Upper lobe of right lung (tissue), 1 donor: ENCODE measurements around the gene C12orf42. TPM values are rescaled to one million over a fixed set of nuclear protein-coding genes. Genes with fewer than 3 reads are reported as not detected.
"Not testable (repeated sequence)": the region's sequence is repeated elsewhere in the genome, so short reads cannot be mapped to it uniquely, and the experiment has no call there.

Source experiments
- ATAC-seq: fragments of 200-7000 bp; cut with Tn5 transposase; one replicate; pipeline ENCODE4 v1.9.1; 2020; ENCODE audit warnings: mild to moderate bottlenecking, moderate library complexity
- DNase-seq: peaks from one replicate; pipeline ENCODE4 v3.0.0-alpha.2; 2020
- H3K27ac ChIP-seq: fragments of 200-600 bp; one replicate; pipeline ENCODE4 v1.8.0; 2022
- H3K27me3 ChIP-seq: fragments of 200-600 bp; one replicate; pipeline ENCODE4 v1.8.0; 2022; ENCODE audit warnings: mild to moderate bottlenecking
- H3K36me3 ChIP-seq: fragments of 200-600 bp; one replicate; pipeline ENCODE4 v1.8.0; 2022
- H3K4me1 ChIP-seq: fragments of 200-600 bp; one replicate; pipeline ENCODE4 v1.8.0; 2022
- H3K4me3 ChIP-seq: fragments of 200-600 bp; one replicate; pipeline ENCODE4 v1.8.0; 2022; ENCODE audit warnings: mild to moderate bottlenecking
- H3K9me3 ChIP-seq: fragments of 200-600 bp; one replicate; pipeline ENCODE4 v1.8.0; 2022
- intact Hi-C: fragments of 100-400 bp; cut with DNase I; formaldehyde crosslinking; loops from one replicate; pipeline ENCODE4 v1.11.0; 2022
- total RNA-seq: library from RNA; stranded (reverse); fragmentation: NEBNext Ultra II Directional; extraction: Animal tissue kit (Norgen Biotek cat#: 25700); gene quantifications from one replicate; pipeline ENCODE4 v1.2.1, GENCODE V29; 2021
- TF ChIP-seq, protein P1 (sequence below): fragments of 200-600 bp; IDR thresholded peaks from one replicate; pipeline ENCODE4 v1.8.0; 2022; ENCODE audit warnings: antibody characterized with exemption
- donor health status: DM: no; HTN: yes; CAD: no; lungs with severe emphysema.

The C12orf42 gene
- total RNA-seq, 1 donor from 2014 or later: not detected

DNA sequence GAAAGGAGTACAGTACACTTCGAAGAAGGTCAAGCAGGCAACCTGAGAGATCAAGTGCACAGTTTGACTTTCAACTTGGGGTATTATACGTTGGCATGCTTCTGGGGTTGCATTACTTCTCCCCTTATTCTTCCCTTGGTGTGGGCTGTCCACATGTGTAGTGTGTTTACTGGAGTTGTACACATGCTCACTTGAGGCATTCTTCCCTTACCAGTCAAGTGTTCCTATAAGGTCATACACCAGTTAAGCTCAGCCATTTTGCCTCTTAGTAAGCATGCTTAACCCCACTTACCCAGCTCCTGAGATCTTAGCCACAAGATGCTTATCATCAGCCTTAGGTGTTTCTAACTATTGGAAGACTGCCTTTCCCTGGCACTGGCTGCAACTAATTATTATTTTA is 63.8 kb downstream of the C12orf42 start:
- no peak overlapping the region for H3K4me3 ChIP-seq
- H3K36me3 ChIP-seq: no peaks in the 10 kb centered on the region
- TF ChIP-seq, protein P1, sequence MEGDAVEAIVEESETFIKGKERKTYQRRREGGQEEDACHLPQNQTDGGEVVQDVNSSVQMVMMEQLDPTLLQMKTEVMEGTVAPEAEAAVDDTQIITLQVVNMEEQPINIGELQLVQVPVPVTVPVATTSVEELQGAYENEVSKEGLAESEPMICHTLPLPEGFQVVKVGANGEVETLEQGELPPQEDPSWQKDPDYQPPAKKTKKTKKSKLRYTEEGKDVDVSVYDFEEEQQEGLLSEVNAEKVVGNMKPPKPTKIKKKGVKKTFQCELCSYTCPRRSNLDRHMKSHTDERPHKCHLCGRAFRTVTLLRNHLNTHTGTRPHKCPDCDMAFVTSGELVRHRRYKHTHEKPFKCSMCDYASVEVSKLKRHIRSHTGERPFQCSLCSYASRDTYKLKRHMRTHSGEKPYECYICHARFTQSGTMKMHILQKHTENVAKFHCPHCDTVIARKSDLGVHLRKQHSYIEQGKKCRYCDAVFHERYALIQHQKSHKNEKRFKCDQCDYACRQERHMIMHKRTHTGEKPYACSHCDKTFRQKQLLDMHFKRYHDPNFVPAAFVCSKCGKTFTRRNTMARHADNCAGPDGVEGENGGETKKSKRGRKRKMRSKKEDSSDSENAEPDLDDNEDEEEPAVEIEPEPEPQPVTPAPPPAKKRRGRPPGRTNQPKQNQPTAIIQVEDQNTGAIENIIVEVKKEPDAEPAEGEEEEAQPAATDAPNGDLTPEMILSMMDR: no peak
- no peaks in the 10 kb centered on the region for H3K27me3 ChIP-seq
- peak; percentile 66 for ATAC-seq
- H3K4me1 ChIP-seq: no peaks in the 10 kb centered on the region
- H3K9me3 ChIP-seq: no peaks in the 10 kb centered on the region
- intact Hi-C loops: no loop called here
- no peak for DNase-seq
- no peak overlapping the region for H3K27ac ChIP-seq

DNA sequence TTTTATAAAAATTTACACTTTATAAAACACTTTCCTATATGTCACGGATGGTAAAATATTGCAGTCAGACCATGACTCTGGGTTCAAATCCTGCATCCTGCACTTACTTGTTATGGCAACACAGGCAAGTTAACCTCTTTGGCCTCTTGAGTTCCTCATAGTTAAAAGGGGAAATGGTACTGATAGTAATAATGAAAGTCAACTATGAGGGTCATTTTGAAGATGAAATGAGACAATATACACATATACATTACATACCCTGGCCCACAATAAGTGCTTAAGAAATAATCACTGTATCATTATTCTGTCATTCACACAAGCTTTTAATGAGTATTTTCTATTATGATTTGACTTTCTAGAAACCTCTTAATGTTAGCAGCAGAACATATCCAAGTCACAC is 64.4 kb downstream of the C12orf42 start:
- Histone ChIP-seq H3K36me3 (no peaks in the 10 kb centered on the region), H3K27me3 (no peaks in the 10 kb centered on the region), H3K4me3 (no peak overlapping the region), H3K27ac (no peak overlapping the region), H3K4me1 (no peaks in the 10 kb centered on the region), H3K9me3 (no peaks in the 10 kb centered on the region)
- intact Hi-C loops: no loop called here
- ATAC-seq (no peak), DNase-seq (no peak)
- TF ChIP-seq, protein P1: no peak

DNA sequence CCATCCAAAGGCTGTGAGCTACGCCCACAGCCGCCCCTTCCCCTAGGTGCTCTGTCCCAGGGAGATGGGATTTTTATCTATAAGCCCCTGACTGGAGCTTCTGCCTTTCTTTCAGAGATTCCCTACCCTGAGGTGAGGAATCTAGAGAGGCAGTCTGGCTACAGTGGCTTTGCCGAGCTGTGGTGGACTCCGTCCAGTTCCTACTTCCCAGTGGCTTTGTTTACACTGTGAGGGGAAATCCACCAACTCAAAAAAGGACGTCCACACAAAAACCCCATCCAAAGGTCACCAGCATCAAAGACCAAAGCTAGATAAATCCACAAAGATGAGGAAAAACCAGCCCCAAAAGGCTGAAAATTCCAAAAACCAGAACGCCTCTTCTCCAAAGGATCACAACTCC is 70.1 kb downstream of the C12orf42 start:
- intact Hi-C loops, H3K4me3 ChIP-seq, H3K27ac ChIP-seq, ATAC-seq, H3K36me3 ChIP-seq, H3K27me3 ChIP-seq, DNase-seq, H3K9me3 ChIP-seq, H3K4me1 ChIP-seq: not testable (repeated sequence)

DNA sequence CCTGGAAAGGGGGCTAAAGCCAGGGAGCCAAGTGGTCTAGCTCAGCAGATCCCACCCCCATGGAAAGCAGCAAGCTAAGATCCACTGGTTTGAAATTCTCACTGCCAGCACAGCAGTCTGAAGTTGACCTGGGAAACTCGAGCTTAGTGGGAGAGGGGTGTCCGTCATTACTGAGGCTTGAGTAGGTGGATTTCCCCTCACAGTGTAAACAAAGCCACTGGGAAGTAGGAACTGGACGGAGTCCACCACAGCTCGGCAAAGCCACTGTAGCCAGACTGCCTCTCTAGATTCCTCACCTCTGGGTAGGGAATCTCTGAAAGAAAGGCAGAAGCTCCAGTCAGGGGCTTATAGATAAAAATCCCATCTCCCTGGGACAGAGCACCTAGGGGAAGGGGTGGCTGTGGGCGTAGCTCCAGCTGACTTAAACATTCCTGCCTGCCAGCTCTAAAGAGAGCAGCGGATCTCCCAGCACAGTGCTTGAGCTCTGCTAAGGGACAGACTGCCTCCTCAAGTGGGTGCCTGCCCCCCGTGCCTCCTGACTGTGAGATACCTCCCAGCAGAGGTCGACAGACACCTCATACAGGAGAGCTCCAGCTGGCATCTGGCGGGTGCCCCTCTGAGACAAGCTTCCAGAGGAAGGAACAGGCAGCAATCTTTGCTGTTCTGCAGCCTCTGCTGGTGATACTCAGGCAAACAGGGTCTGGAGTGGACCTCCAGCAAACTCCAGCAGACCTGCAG is 70.8 kb downstream of the C12orf42 start:
- intact Hi-C loops, ATAC-seq, DNase-seq, H3K27ac ChIP-seq, H3K36me3 ChIP-seq, H3K4me1 ChIP-seq, H3K4me3 ChIP-seq, H3K9me3 ChIP-seq, H3K27me3 ChIP-seq: not testable (repeated sequence)

DNA sequence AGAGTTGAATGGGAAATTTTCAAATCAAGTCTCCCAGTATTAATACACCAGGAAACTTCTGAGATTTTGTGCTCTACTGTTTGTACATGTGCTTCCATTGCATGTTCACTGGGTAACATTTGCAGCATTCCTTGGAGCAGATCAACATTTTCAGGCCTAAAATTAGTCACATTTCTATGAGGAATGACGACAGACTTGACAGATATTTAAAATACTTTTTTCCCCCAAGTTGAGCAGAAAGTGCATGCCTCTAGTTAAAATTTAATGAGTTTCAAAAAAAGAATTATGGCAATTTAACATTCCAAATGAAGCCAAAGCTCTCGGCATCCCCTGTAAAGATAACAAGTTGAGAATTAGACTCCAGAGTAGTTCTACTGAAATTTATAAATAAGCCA is 72.3 kb downstream of the C12orf42 start:
- Histone ChIP-seq H3K4me3 (no peak overlapping the region), H3K4me1 (no peaks in the 10 kb centered on the region), H3K36me3 (no peaks in the 10 kb centered on the region), H3K27ac (no peak overlapping the region), H3K27me3 (no peaks in the 10 kb centered on the region), H3K9me3 (no peaks in the 10 kb centered on the region)
- ATAC-seq: no peak
- TF ChIP-seq, protein P1: no peak
- DNase-seq: no peak
- intact Hi-C loops: no loop called here

DNA sequence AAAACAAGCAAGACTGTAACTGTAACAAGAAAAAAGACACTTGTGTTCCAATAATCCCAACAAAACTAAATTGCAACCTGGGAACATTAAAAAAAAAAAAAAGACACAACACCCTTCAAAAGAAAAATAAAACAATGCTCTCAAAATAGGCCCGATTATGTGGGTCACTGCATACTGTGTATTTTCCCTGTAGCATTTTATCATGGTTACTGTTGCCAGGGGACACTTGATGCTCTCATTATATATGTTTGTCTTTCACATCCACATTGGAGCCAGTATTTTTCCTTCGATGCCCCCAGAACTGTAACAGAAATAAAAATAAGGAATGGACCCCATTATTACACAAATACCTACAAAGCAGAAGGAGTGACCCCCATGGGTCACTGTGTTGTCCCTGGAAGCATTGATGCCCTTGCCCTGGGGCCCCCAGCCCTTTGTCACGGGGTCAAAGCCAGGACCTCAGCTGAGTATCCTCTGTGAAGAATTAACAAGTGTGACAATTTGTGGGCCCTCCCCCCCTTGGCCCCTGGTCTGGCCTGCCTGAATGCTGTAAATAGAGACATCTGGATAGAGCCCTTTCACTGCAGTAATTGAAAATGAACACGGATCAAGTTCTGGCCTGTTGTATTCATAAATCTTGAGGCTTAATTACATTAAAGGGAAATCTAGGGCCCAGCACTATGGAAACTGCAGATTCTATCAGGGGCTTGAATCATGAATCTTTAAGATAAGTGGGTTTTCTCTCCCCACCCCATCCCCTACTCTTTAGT is 72.8 kb downstream of the C12orf42 start:
- no peak for DNase-seq
- H3K9me3 ChIP-seq: no peaks in the 10 kb centered on the region
- no peak for ATAC-seq
- TF ChIP-seq, protein P1: no peak
- intact Hi-C loops: no loop called here
- H3K27me3 ChIP-seq: no peaks in the 10 kb centered on the region
- H3K4me1 ChIP-seq: no peaks in the 10 kb centered on the region
- no peaks in the 10 kb centered on the region for H3K36me3 ChIP-seq
- H3K27ac ChIP-seq: no peak overlapping the region
- H3K4me3 ChIP-seq: no peak overlapping the region
